OCI-LY7 (cell line): Measurements from ENCODE around the gene TBC1D1. TPM values are rescaled to one million over a fixed set of nuclear protein-coding genes. Genes with fewer than 3 reads are reported as not detected.

Source experiments
- BruUV-seq: library from RNA; stranded (reverse); fragments of 400-500 nt; replicated peaks from 2 replicates; lab custom pipeline; 2021; lab: Mats Ljungman, UMichigan
- CTCF ChIA-PET: fragments of 300-600 bp; sonication (Branson Sonifier 250); formaldehyde crosslinking; loops from one replicate; lab custom pipeline; 2022; ENCODE audit warnings: antibody characterized with exemption; ENCODE audit not compliant: unreplicated experiment; lab: Charles Lee
- POLR2A ChIA-PET: fragments of 300-600 bp; sonication (Branson Sonifier 250); formaldehyde crosslinking; loops from one replicate; lab custom pipeline; 2022; ENCODE audit warnings: antibody characterized with exemption; lab: Charles Lee
- DNase-seq: peaks from one replicate; pipeline ENCODE4 v3.0.0-alpha.2; 2015; ENCODE audit warnings: low spot score
- H2AFZ ChIP-seq: fragments of 200-600 bp; sonication (generic), shearing (Covaris generic); 2 replicates; pipeline ENCODE4 v1.6.1; 2014; ENCODE audit warnings: mild to moderate bottlenecking, antibody characterized with exemption, low read length, moderate library complexity
- H3K27ac ChIP-seq: fragments of 200-600 bp; sonication (generic); 2 replicates; pipeline ENCODE4 v1.5.1; 2014; ENCODE audit warnings: mixed run types, low read depth, mild to moderate bottlenecking, moderate library complexity, low read length, inconsistent platforms; ENCODE audit not compliant: poor library complexity, severe bottlenecking
- H3K36me3 ChIP-seq: fragments of 200-600 bp; sonication (generic); 2 replicates; pipeline ENCODE4 v1.6.1; 2014; ENCODE audit warnings: mild to moderate bottlenecking, antibody characterized with exemption, low read length, moderate library complexity, mixed read lengths; ENCODE audit not compliant: insufficient read depth
- H3K4me1 ChIP-seq: fragments of 200-600 bp; sonication (generic); 2 replicates; pipeline ENCODE4 v1.5.1; 2014; ENCODE audit warnings: mild to moderate bottlenecking, low read length; ENCODE audit not compliant: insufficient read depth, poor library complexity, severe bottlenecking
- H3K4me2 ChIP-seq: fragments of 200-600 bp; sonication (generic); 2 replicates; pipeline ENCODE4 v1.6.1; 2014; ENCODE audit warnings: mild to moderate bottlenecking, low read length
- H3K4me3 ChIP-seq: fragments of 200-600 bp; sonication (generic); 2 replicates; pipeline ENCODE4 v1.5.1; 2014; ENCODE audit warnings: mild to moderate bottlenecking, low read depth, low read length; ENCODE audit not compliant: poor library complexity, severe bottlenecking
- H3K79me2 ChIP-seq: fragments of 200-600 bp; sonication (generic); 2 replicates; pipeline ENCODE4 v1.6.1; 2016; ENCODE audit warnings: low read depth, mild to moderate bottlenecking, low read length, moderate library complexity, mixed read lengths; ENCODE audit not compliant: insufficient read depth
- H3K9me2 ChIP-seq: fragments of 200-600 bp; sonication (generic); 2 replicates; pipeline ENCODE4 v1.6.1; 2016; ENCODE audit warnings: mild to moderate bottlenecking, low read length, mixed read lengths; ENCODE audit not compliant: insufficient read depth
- H3K9me3 ChIP-seq: fragments of 200-600 bp; sonication (generic); 2 replicates; pipeline ENCODE4 v1.6.1; 2014; ENCODE audit warnings: mild to moderate bottlenecking, mixed run types, low read length, mixed read lengths
- H4K20me1 ChIP-seq: fragments of 200-600 bp; sonication (generic); 2 replicates; pipeline ENCODE4 v1.6.1; 2014; ENCODE audit warnings: mild to moderate bottlenecking, antibody characterized with exemption, low read length, moderate library complexity, mixed read lengths; ENCODE audit not compliant: insufficient read depth
- CTCF ChIP-seq: fragments of 200-600 bp; sonication (generic); conservative IDR thresholded peaks from 2 replicates; pipeline ENCODE4 v1.5.1; 2014; ENCODE audit warnings: mild to moderate bottlenecking, antibody characterized with exemption, low read length, moderate library complexity, mixed read lengths
- EZH2phosphoT487 ChIP-seq: fragments of 200-600 bp; sonication (generic); IDR thresholded peaks from 2 replicates; pipeline ENCODE4 v1.6.1; 2018; ENCODE audit warnings: low read depth, borderline replicate concordance, mild to moderate bottlenecking, mixed run types, antibody characterized with exemption, low read length, moderate library complexity, mixed read lengths
- intact Hi-C: fragments of 100-400 bp; cut with micrococcal nuclease; formaldehyde crosslinking; loops from one replicate; pipeline ENCODE4 v1.10.0; 2022; ENCODE audit not compliant: unreplicated experiment
- total RNA-seq, 2 experiments: library from RNA; depleted of rRNA in 1 of 2; stranded (reverse); fragments of >200 nt in 1 of 2; shearing (Covaris generic) in 1 of 2; gene quantifications; 2 replicates each; pipeline ENCODE4 v1.2.3, GENCODE V29; 2014 to 2022

Gene TBC1D1
- total RNA-seq, 2 experiments from 2014 or later = 539 to 545 TPM

GRCh38 chr4:38069271-38069760 lies 178.4 kb downstream of the TBC1D1 start:
- no peak overlapping the region for H3K27ac ChIP-seq

GRCh38 chr4:38071801-38072431 lies 181.0 kb downstream of the TBC1D1 start:
- peaks cover 100% of the 10 kb centered on the region for H3K36me3 ChIP-seq
- ChIA-PET CTCF (no interaction called here), POLR2A (interaction anchor here (1.0 kb wide), 1 partner anchor 11 kb away, joined by 3 read pairs; no protein-coding TSS in a partner anchor)
- peaks cover 6% of the 10 kb centered on the region for H3K4me1 ChIP-seq
- H3K4me2 ChIP-seq = no peak overlapping the region
- intact Hi-C loops = no loop called here
- H3K79me2 ChIP-seq = 0 out of 2 replicates have a peak, but pooled peaks cover 4% of the 10 kb centered on the region
- H3K27ac ChIP-seq = peak overlapping the region; percentile 6
- no peaks in the 10 kb centered on the region for H3K9me3 ChIP-seq
- no peak for TF ChIP-seq EZH2phosphoT487
- no peak for TF ChIP-seq CTCF
- H3K9me2 ChIP-seq = no peaks in the 10 kb centered on the region
- no peaks in the 10 kb centered on the region for H4K20me1 ChIP-seq
- peak; percentile 33 for DNase-seq
- no peak overlapping the region for H2AFZ ChIP-seq
- no TSS peak for BruUV-seq
- no peak overlapping the region for H3K4me3 ChIP-seq

More at GRCh38 chr4:38069271-38069760, 178.4 kb downstream of the TBC1D1 start:
- H3K4me2 ChIP-seq = no peak overlapping the region
- DNase-seq = peak; percentile 23
- no peaks in the 10 kb centered on the region for H4K20me1 ChIP-seq
- peak; percentile 39 for TF ChIP-seq CTCF
- no peak for TF ChIP-seq EZH2phosphoT487
- CTCF ChIA-PET = no interaction called here
- H3K79me2 ChIP-seq = 0 out of 2 replicates have a peak, but pooled peaks cover 4% of the 10 kb centered on the region
- no peak overlapping the region for H3K4me3 ChIP-seq
- POLR2A ChIA-PET = interaction anchor here (0.6 to 0.8 kb wide), 2 partner anchors 10 to 86 kb away, joined by 3 read pairs; no protein-coding TSS in a partner anchor
- no peaks in the 10 kb centered on the region for H3K9me3 ChIP-seq
- H3K9me2 ChIP-seq = no peaks in the 10 kb centered on the region
- H3K36me3 ChIP-seq = peaks cover 99% of the 10 kb centered on the region
- intact Hi-C loops = no loop called here
- BruUV-seq = no TSS peak
- peaks cover 6% of the 10 kb centered on the region for H3K4me1 ChIP-seq
- H2AFZ ChIP-seq = no peak overlapping the region

GRCh38 chr4:38072578-38072977 lies 181.7 kb downstream of the TBC1D1 start:
- peaks cover 4% of the 10 kb centered on the region; the same call in 1 of the 2 replicates for H3K79me2 ChIP-seq
- intact Hi-C loops = no loop called here
- CTCF ChIA-PET = no interaction called here

More at GRCh38 chr4:38072578-38072977, 181.7 kb downstream of the TBC1D1 start:
- Histone ChIP-seq H3K9me3 (no peaks in the 10 kb centered on the region), H3K27ac (no peak overlapping the region), H3K4me1 (peaks cover 6% of the 10 kb centered on the region), H3K4me3 (no peak overlapping the region), H2AFZ (no peak overlapping the region), H3K36me3 (peaks cover 100% of the 10 kb centered on the region), H3K4me2 (no peak overlapping the region), H4K20me1 (no peaks in the 10 kb centered on the region), H3K9me2 (no peaks in the 10 kb centered on the region)
- POLR2A ChIA-PET = no interaction called here
- no peak for TF ChIP-seq CTCF
- no TSS peak for BruUV-seq
- no peak for DNase-seq
